LNCAP (cell line): ENCODE results near the gene GLT1D1.

ENCODE experiments used
- TF ChIP-seq, protein P1 (sequence below): fragments of 450-650 bp; IDR thresholded peaks from 2 replicates; pipeline ENCODE4 v1.5.1; 2017; ENCODE audit warnings: mild to moderate bottlenecking

The GLT1D1 gene

GRCh38 chr12:128844031-128844635, 9.1 kb upstream of the GLT1D1 start:
- TF ChIP-seq, protein P1, sequence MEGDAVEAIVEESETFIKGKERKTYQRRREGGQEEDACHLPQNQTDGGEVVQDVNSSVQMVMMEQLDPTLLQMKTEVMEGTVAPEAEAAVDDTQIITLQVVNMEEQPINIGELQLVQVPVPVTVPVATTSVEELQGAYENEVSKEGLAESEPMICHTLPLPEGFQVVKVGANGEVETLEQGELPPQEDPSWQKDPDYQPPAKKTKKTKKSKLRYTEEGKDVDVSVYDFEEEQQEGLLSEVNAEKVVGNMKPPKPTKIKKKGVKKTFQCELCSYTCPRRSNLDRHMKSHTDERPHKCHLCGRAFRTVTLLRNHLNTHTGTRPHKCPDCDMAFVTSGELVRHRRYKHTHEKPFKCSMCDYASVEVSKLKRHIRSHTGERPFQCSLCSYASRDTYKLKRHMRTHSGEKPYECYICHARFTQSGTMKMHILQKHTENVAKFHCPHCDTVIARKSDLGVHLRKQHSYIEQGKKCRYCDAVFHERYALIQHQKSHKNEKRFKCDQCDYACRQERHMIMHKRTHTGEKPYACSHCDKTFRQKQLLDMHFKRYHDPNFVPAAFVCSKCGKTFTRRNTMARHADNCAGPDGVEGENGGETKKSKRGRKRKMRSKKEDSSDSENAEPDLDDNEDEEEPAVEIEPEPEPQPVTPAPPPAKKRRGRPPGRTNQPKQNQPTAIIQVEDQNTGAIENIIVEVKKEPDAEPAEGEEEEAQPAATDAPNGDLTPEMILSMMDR = no peak

- TF ChIP-seq, protein P1 = no peak
Observed at GRCh38 chr12:128848371-128848770, 4.9 kb upstream of the GLT1D1 start.

DNA sequence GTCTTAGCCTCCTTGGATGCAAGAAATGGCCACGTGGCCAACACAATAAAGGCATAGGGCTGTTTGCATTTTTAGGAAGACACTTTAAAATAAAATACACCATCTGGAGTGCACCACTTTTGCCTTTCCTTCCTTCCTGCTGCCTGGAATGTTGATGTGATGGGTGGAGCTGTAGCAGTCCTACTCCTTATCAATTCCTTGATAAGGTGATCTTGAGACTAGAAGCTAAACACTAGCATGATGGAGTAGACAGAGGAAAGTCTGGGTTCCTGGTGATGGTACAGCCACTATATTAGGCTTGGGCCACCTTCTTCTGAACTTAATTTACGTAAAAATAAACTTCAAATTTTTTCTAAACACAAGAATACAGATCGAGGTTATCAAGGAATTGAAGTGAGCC, 2.9 kb upstream of the GLT1D1 start:
- TF ChIP-seq, protein P1 = no peak

DNA sequence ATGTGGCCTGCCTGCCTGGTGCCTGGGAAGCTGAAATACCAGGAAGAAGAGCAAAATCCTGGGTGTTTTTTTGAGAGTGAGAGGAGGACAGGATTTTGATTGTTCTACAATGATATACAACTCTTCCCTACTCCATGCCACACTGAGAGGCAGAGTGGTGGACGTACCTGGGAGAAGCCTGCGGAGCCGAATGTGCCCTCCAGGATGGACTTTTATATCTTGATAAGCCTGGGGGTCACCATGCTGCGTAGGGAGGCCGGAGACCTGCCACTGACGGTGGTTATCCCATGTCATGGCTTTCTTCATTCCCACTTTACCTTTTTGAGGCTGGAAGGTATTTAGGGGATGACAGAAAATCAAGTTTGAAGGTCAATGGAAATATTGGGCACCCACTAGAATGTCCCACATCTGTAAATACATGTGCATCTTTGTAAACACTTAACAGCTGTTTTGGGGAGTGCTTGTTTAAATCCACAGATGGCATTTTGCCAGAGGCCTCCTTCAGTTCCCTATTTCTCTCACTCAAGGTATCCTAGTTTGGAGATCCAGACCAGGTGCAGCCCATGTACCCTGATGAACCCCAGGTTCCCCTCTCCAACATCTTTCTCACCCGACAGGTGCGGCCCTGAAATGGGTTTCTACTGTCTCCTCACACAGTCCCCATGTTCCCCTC, 1.1 kb upstream of the GLT1D1 start:
- TF ChIP-seq, protein P1 = no peak

DNA sequence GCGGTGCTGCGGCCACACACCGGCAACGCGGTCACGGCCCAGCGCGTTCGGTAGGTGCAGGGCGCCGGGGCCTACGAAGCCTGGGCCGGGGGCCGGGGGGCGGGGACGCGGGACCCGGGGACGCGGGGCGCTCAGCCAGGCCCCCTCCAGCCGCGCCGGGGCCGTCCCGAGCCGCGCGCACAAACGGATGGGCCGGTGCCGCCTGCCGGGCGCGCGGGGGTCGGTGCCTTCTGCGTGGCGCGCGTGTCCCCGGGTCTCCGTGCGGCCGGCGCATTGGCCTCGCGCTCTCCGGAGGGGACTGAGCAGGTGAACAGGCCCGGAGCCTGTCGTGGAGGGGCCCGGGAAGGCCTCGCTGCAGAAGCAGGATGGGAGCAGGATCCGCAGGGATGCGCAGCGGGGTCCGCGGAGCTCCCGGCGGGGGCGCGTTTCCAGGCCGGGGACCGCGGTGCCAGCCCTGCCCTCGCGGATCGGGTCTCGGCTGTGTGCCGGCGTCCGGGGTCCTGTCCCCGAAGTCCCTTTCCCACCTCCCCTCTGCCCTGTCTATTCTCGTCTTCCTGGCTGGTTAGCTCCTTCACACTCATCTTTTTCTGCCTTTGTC, 421 bp downstream of the GLT1D1 start:
- TF ChIP-seq, protein P1 = no peak

DNA sequence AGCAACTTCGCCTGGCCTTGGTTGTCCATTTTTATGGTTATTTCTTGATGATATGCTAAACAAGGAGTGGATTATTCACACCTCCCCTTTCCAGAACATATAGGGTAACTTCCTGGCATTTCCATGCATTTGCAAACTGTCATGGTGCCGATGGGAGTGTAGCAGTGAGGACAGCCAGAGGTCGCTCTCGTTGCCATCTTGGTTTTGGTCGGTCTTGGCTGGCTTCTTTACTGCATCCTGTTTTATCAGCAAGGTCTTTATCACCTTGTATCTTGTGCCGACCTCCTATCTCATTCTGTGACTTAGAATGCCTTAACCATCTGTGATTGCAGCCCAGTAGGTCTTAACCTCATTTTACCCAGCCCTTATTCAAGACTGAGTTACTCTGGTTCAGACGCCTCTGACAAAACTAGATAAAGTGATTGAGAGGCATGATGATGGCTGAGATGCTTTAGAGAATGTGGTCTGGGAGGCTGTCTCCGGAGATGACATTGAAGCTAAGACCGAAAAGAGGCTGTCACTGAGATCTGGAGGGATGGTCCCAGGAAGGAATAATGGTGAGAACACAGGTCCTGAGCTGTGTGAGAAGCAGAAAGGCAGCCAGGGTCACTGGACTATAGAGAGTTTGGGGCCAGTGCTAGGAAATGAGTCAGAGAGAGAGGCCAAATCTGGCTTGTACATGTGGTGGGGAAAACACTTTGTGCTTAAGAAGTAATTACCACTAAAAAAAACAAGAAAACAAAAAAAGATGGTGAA, 2.9 kb downstream of the GLT1D1 start:
- TF ChIP-seq, protein P1 = no peak

DNA sequence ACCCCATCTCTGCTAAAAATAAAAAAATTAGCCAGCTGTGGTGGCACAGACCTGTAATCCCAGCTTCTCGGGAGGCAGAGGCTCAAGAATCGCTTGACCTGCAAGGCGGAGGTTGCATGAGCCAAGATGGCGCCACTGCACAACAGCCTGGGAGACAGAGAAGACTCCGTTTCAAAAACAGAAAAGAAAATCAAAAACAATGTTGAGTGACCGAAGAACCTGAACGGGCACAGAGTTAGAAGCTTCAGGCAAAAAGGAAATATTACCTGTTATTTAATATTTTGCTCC, 3.5 kb downstream of the GLT1D1 start:
- TF ChIP-seq, protein P1 = no peak
